K562 (cell line): Measurements from ENCODE around the gene SLC35E3. TPM values are rescaled to one million over a fixed set of nuclear protein-coding genes. Genes with fewer than 3 reads are reported as not detected.

ENCODE experiments used
- BACH1 ChIP-seq: fragments of 200-800 bp; sonication (Bioruptor generic); IDR thresholded peaks from 2 replicates; pipeline ENCODE4 v1.6.1; 2016; ENCODE audit warnings: missing genetic modification characterization, missing compliant biosample characterization
- DLX4 ChIP-seq: fragments of 250-450 bp; sonication (Bioruptor Pico); IDR thresholded peaks from 2 replicates; pipeline ENCODE4 v1.6.1; 2021; ENCODE audit warnings: mild to moderate bottlenecking
- FIP1L1 ChIP-seq: fragments of 200-400 bp; formaldehyde crosslinking; IDR thresholded peaks from 2 replicates; pipeline ENCODE4 v1.6.1; 2018; ENCODE audit warnings: mild to moderate bottlenecking, low read depth, low read length; ENCODE audit not compliant: poor library complexity, severe bottlenecking
- FOSL1 ChIP-seq: fragments of 200-800 bp; sonication (Bioruptor generic); conservative IDR thresholded peaks from 2 replicates; pipeline ENCODE4 v1.6.1; 2016; ENCODE audit warnings: missing genetic modification characterization, missing compliant biosample characterization
- HDAC6 ChIP-seq: IDR thresholded peaks from 2 replicates; pipeline ENCODE4 v1.6.1; 2012; ENCODE audit warnings: low read depth, mild to moderate bottlenecking, control low read depth, inconsistent platforms, low read length, moderate library complexity
- HLTF ChIP-seq: fragments of 450-650 bp; IDR thresholded peaks from 2 replicates; pipeline ENCODE4 v1.6.1; 2016
- ILF3 ChIP-seq: fragments of 450-650 bp; IDR thresholded peaks from 2 replicates; pipeline ENCODE4 v1.6.1; 2018; ENCODE audit warnings: antibody characterized with exemption, mild to moderate bottlenecking, moderate library complexity, borderline replicate concordance
- LARP7 ChIP-seq: fragments of 450-650 bp; IDR thresholded peaks from 2 replicates; pipeline ENCODE4 v1.6.1; 2016
- MEF2A ChIP-seq: IDR thresholded peaks from 2 replicates; pipeline ENCODE4 v1.6.1; 2011; ENCODE audit warnings: low read depth, mild to moderate bottlenecking, low read length, moderate library complexity; ENCODE audit not compliant: control insufficient read depth
- NFIC ChIP-seq: fragments of 450-650 bp; IDR thresholded peaks from 2 replicates; pipeline ENCODE4 v1.6.1; 2017; ENCODE audit warnings: mild to moderate bottlenecking, inconsistent platforms
- NONO ChIP-seq, 2 experiments: fragments of 200-400 bp in 1 of 2; fragments of 450-650 bp in 1 of 2; formaldehyde crosslinking in 1 of 2; IDR thresholded peaks; 2 replicates each; pipeline ENCODE4 v1.6.1; 2017; ENCODE audit warnings: low read depth in 2 of 2, mild to moderate bottlenecking in 2 of 2, moderate library complexity in 2 of 2, low read length in 1 of 2
- NR4A1 ChIP-seq, 2 experiments: fragments of 250-450 bp in 1 of 2; fragments of 450-650 bp in 1 of 2; sonication (Bioruptor Pico) in 1 of 2; IDR thresholded peaks; 2 replicates each; pipeline versions ENCODE4 v1.4.0 to v1.6.1; 2016 to 2020; ENCODE audit warnings: mild to moderate bottlenecking in 2 of 2, missing compliant biosample characterization in 1 of 2, missing genetic modification characterization in 1 of 2, moderate library complexity in 1 of 2
- POLR2AphosphoS5 ChIP-seq: IDR thresholded peaks from 2 replicates; pipeline ENCODE4 v1.6.1; 2011; ENCODE audit warnings: mild to moderate bottlenecking, low read depth, low read length, moderate library complexity; ENCODE audit not compliant: control insufficient read depth, insufficient read depth
- PREB ChIP-seq: sonication (generic); formaldehyde crosslinking; IDR thresholded peaks from 2 replicates; pipeline ENCODE4 v1.8.1; 2023; ENCODE audit warnings: mild to moderate bottlenecking, missing genetic modification reagents
- RFX7 ChIP-seq: fragments of 250-450 bp; sonication (Bioruptor Pico); IDR thresholded peaks from 2 replicates; pipeline ENCODE4 v1.5.1; 2021; ENCODE audit warnings: mild to moderate bottlenecking
- SMARCE1 ChIP-seq: fragments of 450-650 bp; IDR thresholded peaks from 2 replicates; pipeline ENCODE4 v1.7.1; 2016; ENCODE audit warnings: mild to moderate bottlenecking
- ZBTB1 ChIP-seq: sonication (generic); formaldehyde crosslinking; IDR thresholded peaks from 2 replicates; pipeline ENCODE4 v1.8.1; 2023; ENCODE audit warnings: missing genetic modification reagents, low read depth, mild to moderate bottlenecking, borderline replicate concordance
- ZBTB8A ChIP-seq: fragments of 450-650 bp; IDR thresholded peaks from 2 replicates; pipeline ENCODE4 v1.6.1; 2018; ENCODE audit warnings: mild to moderate bottlenecking, moderate library complexity; ENCODE audit not compliant: partially characterized antibody
- ZC3H11A ChIP-seq: IDR thresholded peaks from 2 replicates; pipeline ENCODE4 v1.6.1; 2012; ENCODE audit warnings: low read depth, low read length, improper control_type of control experiment
- ZKSCAN1 ChIP-seq: fragments of 150-350 bp; IDR thresholded peaks from 2 replicates; pipeline ENCODE4 v1.6.1; 2016; ENCODE audit warnings: low read depth, low read length
- ZNF121 ChIP-seq: sonication (generic); formaldehyde crosslinking; conservative IDR thresholded peaks from 2 replicates; pipeline ENCODE4 v1.8.0; 2022; ENCODE audit warnings: missing genetic modification reagents
- ZNF212 ChIP-seq: fragments of 450-650 bp; formaldehyde crosslinking; IDR thresholded peaks from 2 replicates; pipeline ENCODE4 v1.4.0; 2020; ENCODE audit warnings: mild to moderate bottlenecking
- ZNF274 ChIP-seq: IDR thresholded peaks from 2 replicates; pipeline ENCODE4 v1.6.1; 2011; ENCODE audit warnings: low read depth, mild to moderate bottlenecking, low read length, moderate library complexity, borderline replicate concordance
- ZNF431 ChIP-seq: sonication (generic); formaldehyde crosslinking; IDR thresholded peaks from 2 replicates; pipeline ENCODE4 v1.8.0; 2022; ENCODE audit warnings: mild to moderate bottlenecking, missing genetic modification reagents
- ZNF717 ChIP-seq: fragments of 250-450 bp; sonication (Bioruptor Pico); IDR thresholded peaks from 2 replicates; pipeline ENCODE4 v1.5.0; 2021
- polyA plus RNA-seq, 8 experiments: library from polyadenylated mRNA; depleted of rRNA in 4 of 8; stranded (reverse) in 5 of 8; unstranded in 3 of 8; fragments of >200 nt; fragmentation: Nextera tagmentation in 2 of 8; fragmentation: Illumina TruSeq in 1 of 8; extraction: Ambion mirVana in 2 of 8; extraction: Trizol in 1 of 8; gene quantifications; 2 replicates each; pipeline versions ENCODE4 v1.2.1 to v1.2.3, GENCODE V29; 2011 to 2014; ENCODE audit warnings: inconsistent platforms in 1 of 8, missing spikeins in 1 of 8
- total RNA-seq, 7 experiments: library from RNA; depleted of rRNA in 6 of 7; stranded (reverse); fragments of >200 nt in 6 of 7; fragmentation: Illumina TruSeq in 2 of 7; extraction: Trizol in 2 of 7; gene quantifications; 2 replicates each; pipeline versions ENCODE4 v1.2.1 to v1.2.3, GENCODE V29; 2011 to 2021; ENCODE audit warnings: low replicate concordance in 1 of 7
- TF ChIP-seq, protein P1 (sequence below): sonication (generic); formaldehyde crosslinking; IDR thresholded peaks from 2 replicates; pipeline ENCODE4 v1.8.0; 2022; ENCODE audit warnings: missing genetic modification reagents, mild to moderate bottlenecking, borderline replicate concordance

Gene SLC35E3
- total and polyA plus RNA-seq, 9 of the 15 experiments (the other 6 are each of a cell fraction or from before 2014, with no cell fraction given), result 1.2 to 5.9 (median 3.8) TPM

- TF ChIP-seq NONO (IDR thresholded peaks at IDR 0.05; ENCODE audit: low read depth in 2 of 2, low read length in 1 of 2), result no peak
- TF ChIP-seq, protein P1, sequence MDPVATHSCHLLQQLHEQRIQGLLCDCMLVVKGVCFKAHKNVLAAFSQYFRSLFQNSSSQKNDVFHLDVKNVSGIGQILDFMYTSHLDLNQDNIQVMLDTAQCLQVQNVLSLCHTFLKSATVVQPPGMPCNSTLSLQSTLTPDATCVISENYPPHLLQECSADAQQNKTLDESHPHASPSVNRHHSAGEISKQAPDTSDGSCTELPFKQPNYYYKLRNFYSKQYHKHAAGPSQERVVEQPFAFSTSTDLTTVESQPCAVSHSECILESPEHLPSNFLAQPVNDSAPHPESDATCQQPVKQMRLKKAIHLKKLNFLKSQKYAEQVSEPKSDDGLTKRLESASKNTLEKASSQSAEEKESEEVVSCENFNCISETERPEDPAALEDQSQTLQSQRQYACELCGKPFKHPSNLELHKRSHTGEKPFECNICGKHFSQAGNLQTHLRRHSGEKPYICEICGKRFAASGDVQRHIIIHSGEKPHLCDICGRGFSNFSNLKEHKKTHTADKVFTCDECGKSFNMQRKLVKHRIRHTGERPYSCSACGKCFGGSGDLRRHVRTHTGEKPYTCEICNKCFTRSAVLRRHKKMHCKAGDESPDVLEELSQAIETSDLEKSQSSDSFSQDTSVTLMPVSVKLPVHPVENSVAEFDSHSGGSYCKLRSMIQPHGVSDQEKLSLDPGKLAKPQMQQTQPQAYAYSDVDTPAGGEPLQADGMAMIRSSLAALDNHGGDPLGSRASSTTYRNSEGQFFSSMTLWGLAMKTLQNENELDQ (CRISPR knock-in tag), result no peak
- no peak for TF ChIP-seq MEF2A
- 0 out of 2 replicates have a peak, but pooled peaks have one; percentile 8 for TF ChIP-seq ZBTB1 (CRISPR knock-in tag)
- TF ChIP-seq POLR2AphosphoS5, result peak; percentile 60; the same call in 1 of the 2 replicates
- no peak for TF ChIP-seq RFX7
- no peak for TF ChIP-seq DLX4 (CRISPR knock-in tag)
- TF ChIP-seq ZNF212 (CRISPR knock-in tag), result no peak
- 0 out of 2 replicates have a peak, but pooled peaks have one; percentile 53 for TF ChIP-seq ZNF431
- TF ChIP-seq NR4A1 (CRISPR knock-in tag; IDR thresholded peaks at IDR 0.05), result no peak
- no peak for TF ChIP-seq NR4A1 (tag; IDR thresholded peaks at IDR 0.05)
- TF ChIP-seq ZKSCAN1, result no peak
- no peak for TF ChIP-seq LARP7
- TF ChIP-seq ZNF717 (CRISPR knock-in tag), result no peak
- TF ChIP-seq ZNF121, result no peak
- no peak for TF ChIP-seq ZBTB8A
- no peak for TF ChIP-seq ZC3H11A
- TF ChIP-seq PREB, result no peak
- TF ChIP-seq NFIC, result no peak
- TF ChIP-seq HLTF, result no peak
- peak; percentile 21; the same call in 1 of the 2 replicates for TF ChIP-seq SMARCE1
- TF ChIP-seq ZNF274, result no peak
- TF ChIP-seq FOSL1 (tag), result peak; percentile 90
- TF ChIP-seq HDAC6, result no peak
- TF ChIP-seq BACH1 (tag), result peak; percentile 69; the same call in 1 of the 2 replicates
- TF ChIP-seq ILF3, result no peak
- TF ChIP-seq FIP1L1, result no peak
These were observed 62.6 kb downstream of the SLC35E3 start (continued) for GRCh38 chr12:68808388-68809189.
